ENCODE results near the gene CBLB.

DNA sequence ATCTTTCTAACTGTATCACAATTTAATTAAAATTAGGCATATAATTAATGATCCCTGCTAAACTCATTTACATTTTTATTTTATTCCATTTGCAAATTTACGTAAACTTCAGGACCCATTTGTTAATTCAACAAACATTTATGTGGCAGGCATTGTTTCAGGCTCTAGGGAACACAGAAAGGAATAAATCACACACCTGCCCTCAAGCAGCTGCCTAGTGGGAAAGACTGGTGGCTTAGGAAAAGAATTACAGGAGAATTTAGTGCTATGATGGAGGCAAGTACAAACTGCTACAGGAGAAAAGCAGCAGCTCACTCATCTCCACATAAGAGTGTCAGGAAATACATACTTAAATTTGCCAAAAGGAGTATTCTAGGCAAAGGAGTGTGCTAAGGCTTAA lies 11.2 kb downstream of the CBLB start:
- TF ChIP-seq, protein P1, sequence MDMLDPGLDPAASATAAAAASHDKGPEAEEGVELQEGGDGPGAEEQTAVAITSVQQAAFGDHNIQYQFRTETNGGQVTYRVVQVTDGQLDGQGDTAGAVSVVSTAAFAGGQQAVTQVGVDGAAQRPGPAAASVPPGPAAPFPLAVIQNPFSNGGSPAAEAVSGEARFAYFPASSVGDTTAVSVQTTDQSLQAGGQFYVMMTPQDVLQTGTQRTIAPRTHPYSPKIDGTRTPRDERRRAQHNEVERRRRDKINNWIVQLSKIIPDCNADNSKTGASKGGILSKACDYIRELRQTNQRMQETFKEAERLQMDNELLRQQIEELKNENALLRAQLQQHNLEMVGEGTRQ (IDR thresholded peaks at IDR 0.05; ENCODE audit: low read depth, low read length) = no peak
- TF ChIP-seq FOS (IDR thresholded peaks at IDR 0.05; ENCODE audit: low read depth, low read length) = no peak
- TF ChIP-seq, protein P2, sequence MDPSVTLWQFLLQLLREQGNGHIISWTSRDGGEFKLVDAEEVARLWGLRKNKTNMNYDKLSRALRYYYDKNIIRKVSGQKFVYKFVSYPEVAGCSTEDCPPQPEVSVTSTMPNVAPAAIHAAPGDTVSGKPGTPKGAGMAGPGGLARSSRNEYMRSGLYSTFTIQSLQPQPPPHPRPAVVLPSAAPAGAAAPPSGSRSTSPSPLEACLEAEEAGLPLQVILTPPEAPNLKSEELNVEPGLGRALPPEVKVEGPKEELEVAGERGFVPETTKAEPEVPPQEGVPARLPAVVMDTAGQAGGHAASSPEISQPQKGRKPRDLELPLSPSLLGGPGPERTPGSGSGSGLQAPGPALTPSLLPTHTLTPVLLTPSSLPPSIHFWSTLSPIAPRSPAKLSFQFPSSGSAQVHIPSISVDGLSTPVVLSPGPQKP (IDR thresholded peaks at IDR 0.05; ENCODE audit: borderline replicate concordance, low read depth, low read length) = no peak
- TF ChIP-seq, protein P3, sequence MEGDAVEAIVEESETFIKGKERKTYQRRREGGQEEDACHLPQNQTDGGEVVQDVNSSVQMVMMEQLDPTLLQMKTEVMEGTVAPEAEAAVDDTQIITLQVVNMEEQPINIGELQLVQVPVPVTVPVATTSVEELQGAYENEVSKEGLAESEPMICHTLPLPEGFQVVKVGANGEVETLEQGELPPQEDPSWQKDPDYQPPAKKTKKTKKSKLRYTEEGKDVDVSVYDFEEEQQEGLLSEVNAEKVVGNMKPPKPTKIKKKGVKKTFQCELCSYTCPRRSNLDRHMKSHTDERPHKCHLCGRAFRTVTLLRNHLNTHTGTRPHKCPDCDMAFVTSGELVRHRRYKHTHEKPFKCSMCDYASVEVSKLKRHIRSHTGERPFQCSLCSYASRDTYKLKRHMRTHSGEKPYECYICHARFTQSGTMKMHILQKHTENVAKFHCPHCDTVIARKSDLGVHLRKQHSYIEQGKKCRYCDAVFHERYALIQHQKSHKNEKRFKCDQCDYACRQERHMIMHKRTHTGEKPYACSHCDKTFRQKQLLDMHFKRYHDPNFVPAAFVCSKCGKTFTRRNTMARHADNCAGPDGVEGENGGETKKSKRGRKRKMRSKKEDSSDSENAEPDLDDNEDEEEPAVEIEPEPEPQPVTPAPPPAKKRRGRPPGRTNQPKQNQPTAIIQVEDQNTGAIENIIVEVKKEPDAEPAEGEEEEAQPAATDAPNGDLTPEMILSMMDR (conservative IDR thresholded peaks at IDR 0.05; ENCODE audit: low read depth, low read length) = no peak
- no peak for TF ChIP-seq SMC3 (IDR thresholded peaks at IDR 0.05; ENCODE audit: low read depth, low read length)
- no peak for TF ChIP-seq MXI1 (IDR thresholded peaks at IDR 0.05; ENCODE audit: borderline replicate concordance, low read depth, low read length)
- no peak for TF ChIP-seq POLR2A (IDR thresholded peaks at IDR 0.05; ENCODE audit: low read depth, low read length)
- no peak for TF ChIP-seq CEBPB (IDR thresholded peaks at IDR 0.05; ENCODE audit: low read depth, low read length)
- TF ChIP-seq RAD21 (IDR thresholded peaks at IDR 0.05; ENCODE audit: low read length) = no peak
- no peak for TF ChIP-seq BHLHE40 (IDR thresholded peaks at IDR 0.05; ENCODE audit: low read depth, low read length)
- TF ChIP-seq RCOR1 (IDR thresholded peaks at IDR 0.05; ENCODE audit: insufficient replicate concordance, low read length) = no peak
